Upper lobe of left lung (tissue), 6 donors: ENCODE results near the gene GLRX5. TPM values are rescaled to one million over a fixed set of nuclear protein-coding genes. Genes with fewer than 3 reads are reported as not detected.
A peak's percentile ranks its signal among the peaks of the same experiment; 100 is the strongest.

Experiments
- ATAC-seq, 2 donors: fragments of 200-7000 bp; cut with Tn5 transposase; one replicate each; pipeline ENCODE4 v1.9.1; 2022; ENCODE audit warnings: mild to moderate bottlenecking in 2 of 2, moderate library complexity in 2 of 2; ENCODE audit not compliant: low FRiP score in 2 of 2
- DNase-seq, 2 donors: peaks; one replicate each; pipeline ENCODE4 v3.0.0-alpha.2; 2019 to 2020
- H3K27ac ChIP-seq, 4 donors: fragments of 200-600 bp; sonication (generic); one replicate each; pipeline ENCODE4 v1.5.1; 2016 to 2019
- H3K27me3 ChIP-seq, 4 donors: fragments of 200-600 bp; sonication (generic); one replicate each; pipeline ENCODE4 v1.5.1; 2017 to 2019
- H3K36me3 ChIP-seq, 4 donors: fragments of 200-600 bp; sonication (generic); one replicate each; pipeline ENCODE4 v1.5.1; 2016 to 2019
- H3K4me1 ChIP-seq, 4 donors: fragments of 200-600 bp; sonication (generic); one replicate each; pipeline ENCODE4 v1.5.1; 2018 to 2019
- H3K4me3 ChIP-seq, 4 donors: fragments of 200-600 bp; sonication (generic); one replicate each; pipeline ENCODE4 v1.5.1; 2017 to 2019; ENCODE audit warnings: mild to moderate bottlenecking in 2 of 4, moderate library complexity in 1 of 4
- H3K9me3 ChIP-seq, 4 donors: fragments of 200-600 bp; sonication (generic); one replicate each; pipeline ENCODE4 v1.5.1; 2018 to 2019
- CTCF ChIP-seq, 6 experiments: fragments of 450-650 bp in 4 of 6; fragments of 200-600 bp in 2 of 6; sonication (generic) in 2 of 6; IDR thresholded peaks; one replicate each; pipeline ENCODE4 v1.5.1; 2016 to 2019; ENCODE audit warnings: antibody characterized with exemption in 6 of 6
- EP300 ChIP-seq, 4 donors: sonication (generic); formaldehyde crosslinking; IDR thresholded peaks; one replicate each; pipeline ENCODE4 v1.5.1; 2017; ENCODE audit warnings: antibody characterized with exemption in 4 of 4, control low read depth in 2 of 4
- POLR2A ChIP-seq, 4 donors: fragments of 450-650 bp; IDR thresholded peaks; one replicate each; pipeline ENCODE4 v1.5.1; 2016 to 2017; ENCODE audit warnings: antibody characterized with exemption in 4 of 4, mild to moderate bottlenecking in 2 of 4
- POLR2AphosphoS5 ChIP-seq, 2 donors: sonication (generic); formaldehyde crosslinking; IDR thresholded peaks; one replicate each; pipeline ENCODE4 v1.5.1; 2017; ENCODE audit warnings: antibody characterized with exemption in 2 of 2
- WGBS, 2 donors: methylation state at CpG; one replicate each; pipeline ENCODE4 v1.1.5; 2017 to 2018; 5-methylcytosine and 5-hydroxymethylcytosine counted together
- total RNA-seq, 6 donors: library from RNA; depleted of rRNA in 4 of 6; stranded (reverse); fragments of >200 nt in 4 of 6; gene quantifications; one replicate each; pipeline versions ENCODE4 v1.1.0 to v1.2.1, GENCODE V29; 2016 to 2021
- donor health status: DM: no; HTN: no; CAD: no; lungs with moderate emphysema.
- donor health status: DM: no; HTN: yes; CAD: no; lungs with severe emphysema.

GLRX5 gene
- total RNA-seq, 6 donors from 2014 or later, result 12.6 to 34.8 (median 25.0) TPM

DNA sequence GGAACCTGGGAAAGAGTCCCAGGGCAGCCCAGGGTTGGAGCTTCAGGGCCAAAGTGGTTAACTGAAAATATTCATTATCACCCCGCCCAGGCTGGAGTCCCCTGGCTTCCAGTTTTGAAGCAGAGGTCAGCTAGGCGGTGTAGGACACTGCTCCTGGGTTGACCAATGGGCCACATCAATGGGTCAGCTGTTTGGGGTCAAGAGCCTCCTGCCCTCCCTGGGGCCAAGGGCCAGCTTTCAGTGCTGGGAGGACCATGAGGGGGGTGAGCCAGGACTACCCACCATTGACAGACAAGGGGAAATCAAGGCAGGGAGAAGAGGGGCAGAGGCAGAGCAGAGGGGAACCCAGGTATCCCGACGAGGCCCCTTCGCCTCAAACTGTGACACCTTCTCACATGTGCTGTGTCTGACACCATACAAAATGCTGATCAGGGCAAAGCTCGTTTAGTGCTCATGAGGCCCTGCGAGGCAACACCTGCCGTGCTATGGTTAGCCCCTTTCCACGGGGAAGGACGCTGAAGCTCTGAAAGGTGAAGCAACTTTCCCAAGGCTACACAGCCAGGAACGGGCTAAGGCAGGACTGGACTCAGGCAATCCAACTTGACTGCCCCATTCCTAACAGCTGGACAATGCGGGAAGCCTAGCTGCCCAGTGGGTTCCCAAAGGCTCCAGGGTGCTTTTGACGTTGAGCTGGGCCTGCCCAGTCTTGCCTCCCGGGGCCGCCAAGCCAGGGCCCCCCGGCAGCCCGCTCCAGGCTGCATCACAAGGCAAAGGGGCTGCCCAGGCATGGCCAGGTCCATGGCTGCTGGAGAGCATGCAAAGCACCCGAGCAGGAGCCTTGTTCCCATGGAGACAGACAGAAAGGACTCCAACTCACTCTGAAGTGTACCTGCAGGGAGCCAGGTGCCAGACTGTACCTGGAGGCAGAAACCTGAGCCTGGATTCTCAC is 20.4 kb upstream of the GLRX5 start:
- Histone ChIP-seq H3K4me3 (peak overlapping the region in 3 of 4 donors; percentile 89 to 96 (median 92)), H3K27ac (peak overlapping the region in 3 of 4 donors; percentile 89 to 93 (median 92)), H3K9me3 (no peaks in the 10 kb centered on the region), H3K4me1 (peaks cover 47 to 63% (median 50%) of the 10 kb centered on the region in 4 donors), H3K36me3 (peaks cover 0 to 7% (median 0%) of the 10 kb centered on the region in 4 donors), H3K27me3 (no peaks in the 10 kb centered on the region)
- WGBS, 2 donors, result 73 to 85% methylated on average over 11 to 18 of the region's 18 CpGs
- DNase-seq (peak; percentile 54 to 60), ATAC-seq (peak in 1 of 2 donors; percentile 69)
- no peak for TF ChIP-seq POLR2AphosphoS5 (IDR thresholded peaks at IDR 0.05)
- no peak for TF ChIP-seq EP300 (IDR thresholded peaks at IDR 0.05)
- no peak for TF ChIP-seq POLR2A (IDR thresholded peaks at IDR 0.05)
- no peak for TF ChIP-seq CTCF (IDR thresholded peaks at IDR 0.05)

- DNase-seq (peak; percentile 42 to 74), ATAC-seq (peak; percentile 16 to 26)
- Histone ChIP-seq H3K27me3 (no peaks in the 10 kb centered on the region), H3K36me3 (peaks cover 0 to under 1% (median 0%) of the 10 kb centered on the region in 4 donors), H3K4me3 (peak overlapping the region; percentile 14 to 96 (median 90)), H3K27ac (peak overlapping the region; percentile 83 to 93 (median 90)), H3K4me1 (peaks cover 54 to 69% (median 57%) of the 10 kb centered on the region in 4 donors), H3K9me3 (no peaks in the 10 kb centered on the region)
- TF ChIP-seq EP300 (IDR thresholded peaks at IDR 0.05) (no peak), CTCF (IDR thresholded peaks at IDR 0.05) (no peak), POLR2A (IDR thresholded peaks at IDR 0.05) (no peak), POLR2AphosphoS5 (IDR thresholded peaks at IDR 0.05) (no peak)
- WGBS, 2 donors, result 9 to 13% methylated on average over 3 to 8 of the region's 9 CpGs
Observed at GRCh38 chr14:95515080-95515489, 19.8 kb upstream of the GLRX5 start.

GRCh38 chr14:95515596-95516552 is 19.0 kb upstream of the GLRX5 start:
- DNase-seq (peak; percentile 87 to 94), ATAC-seq (peak; percentile 77 to 87)
- no peaks in the 10 kb centered on the region for H3K27me3 ChIP-seq
- no peaks in the 10 kb centered on the region for H3K36me3 ChIP-seq
- H3K4me3 ChIP-seq, result peak overlapping the region; percentile 76 to 96 (median 90)
- no peaks in the 10 kb centered on the region for H3K9me3 ChIP-seq
- WGBS, 2 donors, result 2% methylated on average over 11 to 32 of the region's 50 CpGs
- no peak for TF ChIP-seq EP300 (IDR thresholded peaks at IDR 0.05)
- TF ChIP-seq POLR2AphosphoS5 (IDR thresholded peaks at IDR 0.05), result peak in 1 of 2 donors; percentile 38
- peak; percentile 43 to 70 (median 58) for TF ChIP-seq CTCF (IDR thresholded peaks at IDR 0.05)
- peak in 1 of 4 donors; percentile 36 for TF ChIP-seq POLR2A (IDR thresholded peaks at IDR 0.05)
- H3K27ac ChIP-seq, result peak overlapping the region; percentile 83 to 93 (median 90)
- peaks cover 60 to 71% (median 64%) of the 10 kb centered on the region in 4 donors for H3K4me1 ChIP-seq

DNA sequence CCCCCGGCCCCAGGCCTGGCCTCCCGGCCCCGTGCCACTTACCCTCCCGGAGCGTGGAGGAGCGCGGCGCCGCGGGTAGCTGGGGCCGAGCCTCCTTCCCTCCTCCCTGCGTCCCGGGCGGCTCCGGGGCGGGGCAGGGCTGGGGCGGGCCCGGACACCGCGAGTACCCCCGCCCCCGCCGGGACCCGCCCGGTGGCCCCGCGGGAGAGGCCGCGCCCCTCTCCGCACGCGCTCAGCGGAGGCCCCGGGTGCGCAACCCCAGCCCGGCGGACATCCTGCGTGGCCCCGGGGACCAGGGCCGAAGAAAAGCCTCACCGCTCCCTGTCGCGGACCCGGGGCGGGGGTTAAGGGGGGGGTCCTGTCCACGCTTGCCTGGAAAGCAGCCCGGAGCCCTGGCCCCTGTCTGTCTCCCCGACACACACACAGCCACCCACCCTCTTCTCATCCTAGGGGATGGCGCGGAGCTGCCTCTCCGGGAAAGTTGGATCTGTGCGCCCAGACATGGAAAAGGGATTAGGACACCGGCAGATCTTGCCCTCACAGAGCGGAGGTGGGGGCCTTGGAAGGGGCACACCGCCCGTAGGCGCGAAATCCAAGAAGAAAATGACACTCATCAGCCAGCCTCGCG is 18.2 kb upstream of the GLRX5 start, which contains the start of gene SYNE3:
Gene SYNE3, minus strand, starts transcription at position 97 of the 628 bp plus-strand sequence. CDS start 40,829 bp downstream, outside the sequence.
- peaks cover 61 to 75% (median 66%) of the 10 kb centered on the region in 4 donors for H3K4me1 ChIP-seq
- 23 to 57% methylated on average over 14 to 21 of the region's 60 CpGs for WGBS, 2 donors
- peak; percentile 56 to 90 for ATAC-seq
- DNase-seq, result peak; percentile 66 to 94
- H3K36me3 ChIP-seq, result no peaks in the 10 kb centered on the region
- H3K27me3 ChIP-seq, result no peaks in the 10 kb centered on the region
- no peak for TF ChIP-seq EP300 (IDR thresholded peaks at IDR 0.05)
- TF ChIP-seq POLR2A (IDR thresholded peaks at IDR 0.05), result peak in 1 of 4 donors; percentile 10
- H3K9me3 ChIP-seq, result no peaks in the 10 kb centered on the region
- peak within 1 kb of the TSS; percentile 76 to 96 (median 90) for H3K4me3 ChIP-seq
- H3K27ac ChIP-seq, result peak within 1 kb of the TSS; percentile 83 to 93 (median 90)
